ENCODE measurements around the gene MYEF2.
A peak's percentile ranks its signal among the peaks of the same experiment; 100 is the strongest.

Gene MYEF2

GRCh38 chr15:48144889-48145288 lies 33.2 kb downstream of the MYEF2 start:
- no peak for DNase-seq

GRCh38 chr15:48143856-48144255 lies 34.2 kb downstream of the MYEF2 start:
- no peak for DNase-seq

- DNase-seq, result no peak
Observed at GRCh38 chr15:48132874-48133273, 45.2 kb downstream of the MYEF2 start.

- DNase-seq, result no peak
Observed at GRCh38 chr15:48131324-48131723, 46.8 kb downstream of the MYEF2 start.

- DNase-seq, result no peak
Observed at GRCh38 chr15:48126667-48127355, 51.3 kb downstream of the MYEF2 start.

GRCh38 chr15:48121849-48122248 lies 56.2 kb downstream of the MYEF2 start:
- no peak for DNase-seq

- DNase-seq, result no peak
Observed at GRCh38 chr15:48120745-48121144, 57.4 kb downstream of the MYEF2 start, which contains the start of gene SLC24A5. Gene SLC24A5, plus strand, starts transcription at chr15:48120990. Its CDS starts 55 bp downstream, at chr15:48121045.

- DNase-seq, result no peak
Observed at GRCh38 chr15:48119277-48119676, 58.8 kb downstream of the MYEF2 start.

- peak in 1 of 2 experiments; percentile 15 for DNase-seq
Observed at GRCh38 chr15:48112242-48112641, 65.9 kb downstream of the MYEF2 start.

- DNase-seq, result no peak
Observed at GRCh38 chr15:48109856-48110531, 68.1 kb downstream of the MYEF2 start.

- no peak for DNase-seq
Observed at GRCh38 chr15:48109212-48109611, 68.9 kb downstream of the MYEF2 start.

GRCh38 chr15:48105936-48106335 lies 72.2 kb downstream of the MYEF2 start:
- no peak for DNase-seq

GRCh38 chr15:48103647-48104046 lies 74.4 kb downstream of the MYEF2 start:
- DNase-seq, result no peak

GRCh38 chr15:48102167-48102566 lies 75.9 kb downstream of the MYEF2 start:
- no peak for DNase-seq

- no peak for DNase-seq
Observed at GRCh38 chr15:48101376-48101961, 76.6 kb downstream of the MYEF2 start.

GRCh38 chr15:48097264-48097663 lies 80.8 kb downstream of the MYEF2 start:
- no peak for DNase-seq

- DNase-seq, result no peak
Observed at GRCh38 chr15:48096813-48097212, 81.3 kb downstream of the MYEF2 start.

- DNase-seq, result no peak
Observed at GRCh38 chr15:48096355-48096786, 81.7 kb downstream of the MYEF2 start.

GRCh38 chr15:48091522-48091921 lies 86.6 kb downstream of the MYEF2 start:
- no peak for DNase-seq

GRCh38 chr15:48090666-48091065 lies 87.4 kb downstream of the MYEF2 start:
- no peak for DNase-seq

GRCh38 chr15:48090115-48090514 lies 88.0 kb downstream of the MYEF2 start:
- DNase-seq, result no peak

GRCh38 chr15:48089702-48090101 lies 88.4 kb downstream of the MYEF2 start:
- DNase-seq, result no peak

- no peak for DNase-seq
Observed at GRCh38 chr15:48087844-48088243, 90.3 kb downstream of the MYEF2 start.

- no peak for DNase-seq
Observed at GRCh38 chr15:48086576-48086975, 91.5 kb downstream of the MYEF2 start.
